Activated CD4-positive, alpha-beta T cell treated with anti-CD3 and anti-CD28 coated beads, Interleukin-2, amount 50 U/mL, for 48 hours (primary cell): Measurements from ENCODE around the gene ITPRID2.
A peak's percentile ranks its signal among the peaks of the same experiment; 100 is the strongest.

ENCODE experiments used
- DNase-seq, 2 experiments: peaks; one replicate each; pipeline ENCODE4 v3.0.0-alpha.2; 2020

Gene ITPRID2

DNA sequence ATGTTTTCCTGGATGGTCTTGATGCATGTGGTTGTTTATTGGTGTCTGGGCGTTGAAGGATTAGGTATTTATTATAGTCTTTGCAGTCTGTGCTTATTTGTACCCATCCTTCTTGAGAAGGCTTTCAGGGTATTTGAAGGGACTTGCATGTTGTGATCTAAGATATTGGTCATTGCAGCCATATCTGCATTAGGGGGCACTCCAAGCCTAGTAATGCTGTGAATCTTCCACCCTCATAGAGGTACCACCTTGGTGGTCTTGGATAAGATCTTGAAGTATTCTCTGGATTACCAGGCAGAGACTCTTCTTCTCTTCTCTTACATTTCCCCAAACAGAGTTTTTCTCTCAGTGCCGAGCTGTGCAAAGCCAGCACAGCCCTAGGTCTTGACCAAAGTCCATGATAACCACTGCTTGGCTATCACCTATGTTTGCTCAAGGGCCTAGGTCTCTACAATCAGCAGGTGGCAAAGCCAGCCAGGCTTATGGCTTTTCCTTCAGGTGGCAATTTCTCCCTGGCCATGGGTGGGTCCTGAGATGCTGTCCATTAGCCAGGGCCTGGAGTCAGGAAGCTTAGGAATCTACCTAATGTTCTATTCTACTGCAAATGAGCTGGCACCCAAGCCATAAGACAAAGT lies 78.7 kb downstream of the ITPRID2 start:
- DNase-seq = no peak

DNA sequence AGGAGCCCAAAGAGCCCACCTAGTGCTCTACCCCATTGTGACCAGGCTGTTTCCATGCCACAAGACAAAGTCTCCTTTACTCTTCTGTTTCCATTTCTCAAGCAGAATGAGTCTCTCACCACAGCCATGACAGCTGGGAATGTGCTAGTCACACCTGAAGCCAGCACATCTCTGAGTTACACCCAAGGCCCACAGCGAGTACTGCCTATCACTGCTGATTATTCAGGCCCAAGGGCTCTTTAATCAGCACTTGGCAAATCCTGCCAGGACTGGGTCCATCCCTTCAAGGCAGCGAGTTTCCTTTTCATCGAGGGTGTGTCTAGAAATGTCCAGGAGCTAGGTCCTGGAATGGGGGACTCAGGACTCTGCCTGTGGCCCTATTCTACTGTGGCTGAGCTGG lies 79.5 kb downstream of the ITPRID2 start:
- no peak for DNase-seq

DNA sequence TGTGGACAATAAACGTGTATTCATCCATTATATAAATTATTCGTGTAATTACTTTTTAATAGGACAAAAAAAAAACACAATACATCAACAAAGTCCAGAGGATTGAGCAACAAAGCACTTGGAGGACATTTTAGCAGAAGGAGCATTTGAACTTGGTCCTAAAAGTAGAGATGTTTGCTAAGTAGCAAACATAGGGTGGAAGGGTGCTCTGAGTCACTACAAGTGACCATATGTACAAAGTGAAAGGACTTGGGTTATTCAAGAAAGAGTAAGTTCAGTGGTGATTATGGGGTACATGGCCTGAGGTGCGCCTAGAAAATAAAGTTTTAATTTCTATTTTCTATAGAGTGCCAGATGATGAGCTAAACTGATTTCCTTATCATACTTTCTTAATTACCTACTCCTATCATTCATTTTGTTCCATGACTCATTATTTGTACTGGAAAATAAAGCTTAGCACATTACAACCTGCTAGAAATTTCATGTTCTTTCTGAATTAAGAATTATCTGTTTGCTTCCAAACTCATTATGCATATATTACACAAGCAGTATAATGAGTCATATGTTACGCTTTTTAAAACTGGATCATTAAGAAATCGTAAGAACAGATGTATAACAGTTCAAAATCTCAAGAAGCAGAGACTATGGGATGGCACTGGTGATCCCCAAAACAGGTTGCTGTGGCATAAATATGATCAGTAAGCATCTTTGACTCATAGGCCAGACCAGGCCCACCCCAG lies 81.1 kb downstream of the ITPRID2 start:
- no peak for DNase-seq

DNA sequence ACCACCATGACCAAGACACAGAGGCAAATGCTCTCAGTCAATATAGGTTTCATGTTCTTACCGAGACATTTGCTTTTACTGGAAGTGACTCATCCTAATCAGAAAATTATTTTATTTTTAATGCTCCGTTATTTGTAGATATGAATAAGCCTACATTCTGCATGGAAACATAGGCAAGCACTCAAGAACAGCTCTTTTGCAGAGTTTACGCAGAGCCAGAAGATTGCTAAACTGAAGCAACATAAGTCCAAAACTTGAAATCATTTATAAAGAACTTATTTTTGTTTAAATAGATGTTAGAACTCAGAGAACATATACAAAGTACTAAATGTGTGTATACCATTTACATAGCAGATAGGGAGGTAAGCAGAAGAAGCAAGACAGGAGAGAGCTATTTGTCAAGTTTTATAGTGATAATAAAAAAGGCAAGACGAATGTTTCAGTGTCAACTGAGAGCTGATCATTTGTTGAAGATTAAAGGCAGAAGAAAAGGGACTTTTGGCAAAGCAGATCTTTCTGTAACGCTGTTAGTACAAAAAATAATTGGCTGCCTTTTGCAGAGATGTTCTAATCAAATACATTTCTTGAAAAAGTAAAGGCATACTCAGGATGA lies 81.7 kb downstream of the ITPRID2 start:
- no peak for DNase-seq

DNA sequence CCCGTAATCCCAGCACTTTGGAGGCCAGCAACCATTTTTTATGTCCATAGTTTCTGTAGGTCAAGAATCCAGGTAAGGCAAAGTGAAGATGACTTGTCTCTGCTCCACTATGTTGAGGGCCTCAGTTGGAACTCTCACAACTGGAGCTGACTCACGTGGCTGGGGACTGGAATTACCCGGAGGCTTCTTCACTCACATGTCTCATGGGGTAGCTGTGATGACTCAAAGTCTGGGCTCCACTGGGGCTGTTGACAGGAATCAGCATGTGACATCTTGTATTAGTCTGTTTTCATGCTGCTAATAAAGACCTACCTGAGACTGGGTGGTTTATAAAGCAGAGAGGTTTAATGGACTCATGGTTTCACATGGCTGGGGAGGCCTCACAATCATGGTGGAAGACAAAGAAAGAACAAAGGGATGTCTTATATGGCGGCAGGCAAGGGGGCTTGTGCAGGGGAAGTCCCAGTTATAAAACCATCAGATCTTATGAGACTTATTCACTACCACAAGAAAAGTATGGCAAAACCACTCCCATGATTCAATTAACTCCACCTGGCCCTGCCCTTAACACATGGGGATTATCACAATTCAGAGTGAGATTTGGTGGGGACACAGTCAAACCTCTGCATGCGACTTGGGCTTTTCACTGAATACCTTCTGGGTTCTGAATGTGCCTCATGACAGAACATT lies 86.3 kb downstream of the ITPRID2 start:
- DNase-seq = peak; percentile 15 to 31

DNA sequence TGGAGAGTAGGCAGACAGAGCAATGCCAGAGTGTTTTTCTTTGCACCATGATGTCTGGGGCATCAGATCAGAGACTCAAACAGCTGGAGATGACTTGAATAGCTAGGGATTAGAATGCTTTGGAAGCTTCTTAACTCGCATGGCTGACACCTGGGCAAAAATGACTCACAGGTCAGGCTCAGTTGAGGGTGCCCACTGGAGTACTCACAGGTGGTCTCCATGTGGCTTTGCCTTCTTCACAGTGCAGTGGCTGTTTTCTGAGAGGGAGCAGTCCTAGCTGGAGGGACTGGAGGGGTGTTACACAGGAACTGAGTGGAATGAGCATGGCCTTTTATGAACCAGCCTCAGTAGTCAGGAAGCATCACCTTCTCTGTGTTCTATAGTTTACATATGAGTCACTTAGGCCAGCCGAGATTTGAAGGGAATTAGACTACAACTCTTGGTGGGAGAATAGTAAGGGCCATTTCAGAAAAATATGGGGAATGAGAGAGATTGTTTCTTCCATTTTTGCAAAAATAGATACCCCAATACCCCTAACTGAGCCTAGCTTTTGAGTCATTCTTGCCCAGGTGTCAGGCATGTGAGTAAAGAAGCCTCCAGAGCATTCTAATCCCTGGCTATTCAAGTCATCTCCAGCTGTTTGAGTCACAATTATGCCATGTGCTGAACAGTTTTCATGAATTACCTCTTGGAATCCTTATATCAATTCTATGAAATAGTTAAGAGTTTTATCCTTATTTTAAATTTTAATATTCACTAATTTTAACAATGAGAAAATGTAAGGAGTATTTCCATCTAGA lies 87.0 kb downstream of the ITPRID2 start:
- no peak for DNase-seq
